Thyroid gland (tissue), 4 donors: ENCODE data around the gene KCNG4. TPM values are rescaled to one million over a fixed set of nuclear protein-coding genes. Genes with fewer than 3 reads are reported as not detected.

Experiments used
- DNase-seq, 2 donors: peaks; one replicate each; pipeline ENCODE4 v3.0.0-alpha.2; 2019
- H3K27ac ChIP-seq, 3 donors: fragments of 200-600 bp; sonication (generic); 1 replicate in 2 of 3; 2 replicates in 1 of 3; pipeline ENCODE4 v1.5.1; 2016 to 2019; ENCODE audit warnings: mild to moderate bottlenecking in 1 of 3, moderate library complexity in 1 of 3
- H3K27me3 ChIP-seq: fragments of 200-600 bp; sonication (generic); one replicate; pipeline ENCODE4 v1.5.1; 2019
- H3K36me3 ChIP-seq, 2 donors: fragments of 200-600 bp; sonication (generic); one replicate each; pipeline ENCODE4 v1.5.1; 2016 to 2019
- H3K4me1 ChIP-seq, 2 donors: fragments of 200-600 bp; sonication (generic); one replicate each; pipeline ENCODE4 v1.5.1; 2017 to 2019
- H3K4me3 ChIP-seq, 3 donors: fragments of 200-600 bp; sonication (generic); replicated peaks in 1 of 3; 1 replicate in 2 of 3; 2 replicates in 1 of 3; pipeline ENCODE4 v1.5.1; 2016; ENCODE audit warnings: mild to moderate bottlenecking in 1 of 3
- H3K9me3 ChIP-seq: fragments of 200-600 bp; sonication (generic); one replicate; pipeline ENCODE4 v1.5.1; 2017
- CTCF ChIP-seq, 6 experiments: fragments of 200-600 bp in 3 of 6; fragments of 450-650 bp in 3 of 6; sonication (generic) in 3 of 6; IDR thresholded peaks; one replicate each; pipeline ENCODE4 v1.5.1; 2016 to 2019; ENCODE audit warnings: antibody characterized with exemption in 6 of 6, mild to moderate bottlenecking in 2 of 6, inconsistent platforms in 1 of 6, moderate library complexity in 1 of 6
- POLR2A ChIP-seq, 2 donors: fragments of 450-650 bp; IDR thresholded peaks; one replicate each; pipeline ENCODE4 v1.6.1; 2017; ENCODE audit warnings: antibody characterized with exemption in 2 of 2, mild to moderate bottlenecking in 2 of 2, moderate library complexity in 1 of 2
- WGBS, 2 donors: methylation state at CpG; one replicate each; pipeline ENCODE4 v1.1.5; 2017; 5-methylcytosine and 5-hydroxymethylcytosine counted together
- intact Hi-C: fragments of 100-400 bp; cut with DNase I; formaldehyde crosslinking; loops from one replicate; pipeline ENCODE4 v1.15.1; 2023
- total RNA-seq, 4 donors: library from RNA; depleted of rRNA; stranded (reverse); fragments of >200 nt; gene quantifications; one replicate each; pipeline ENCODE4 v1.2.3, GENCODE V29; 2016

KCNG4 gene
- total RNA-seq, 4 donors from 2014 or later = not detected

- H3K36me3 ChIP-seq = no peaks in the 10 kb centered on the region
- 75 to 80% methylated on average over 4 of the region's 4 CpGs for WGBS, 2 donors
- no peak overlapping the region for H3K27ac ChIP-seq
- H3K4me1 ChIP-seq = no peaks in the 10 kb centered on the region
- H3K9me3 ChIP-seq = no peaks in the 10 kb centered on the region
- intact Hi-C loops = no loop called here
- no peak overlapping the region for H3K4me3 ChIP-seq
- TF ChIP-seq POLR2A (IDR thresholded peaks at IDR 0.05) = no peak
- no peak for DNase-seq
- no peaks in the 10 kb centered on the region for H3K27me3 ChIP-seq
Measured at GRCh38 chr16:84271866-84272265, 32.1 kb upstream of the KCNG4 start.

GRCh38 chr16:84271037-84271436, 31.2 kb upstream of the KCNG4 start:
- Histone ChIP-seq H3K9me3 (no peaks in the 10 kb centered on the region), H3K27me3 (no peaks in the 10 kb centered on the region), H3K4me3 (no peak overlapping the region), H3K27ac (no peak overlapping the region), H3K4me1 (no peaks in the 10 kb centered on the region), H3K36me3 (no peaks in the 10 kb centered on the region)
- WGBS, 2 donors = 86 to 91% methylated on average over 1 of the region's 1 CpG
- intact Hi-C loops = no loop called here
- DNase-seq = no peak
- no peak for TF ChIP-seq CTCF (IDR thresholded peaks at IDR 0.05)

GRCh38 chr16:84270531-84270930, 30.7 kb upstream of the KCNG4 start:
- Histone ChIP-seq H3K27me3 (no peaks in the 10 kb centered on the region), H3K36me3 (no peaks in the 10 kb centered on the region), H3K4me1 (no peaks in the 10 kb centered on the region), H3K9me3 (no peaks in the 10 kb centered on the region), H3K27ac (no peak overlapping the region), H3K4me3 (no peak overlapping the region)
- TF ChIP-seq CTCF (IDR thresholded peaks at IDR 0.05) (no peak), POLR2A (IDR thresholded peaks at IDR 0.05) (no peak)
- WGBS, 2 donors = 83 to 86% methylated on average over 10 of the region's 10 CpGs
- intact Hi-C loops = no loop called here
- no peak for DNase-seq

DNA sequence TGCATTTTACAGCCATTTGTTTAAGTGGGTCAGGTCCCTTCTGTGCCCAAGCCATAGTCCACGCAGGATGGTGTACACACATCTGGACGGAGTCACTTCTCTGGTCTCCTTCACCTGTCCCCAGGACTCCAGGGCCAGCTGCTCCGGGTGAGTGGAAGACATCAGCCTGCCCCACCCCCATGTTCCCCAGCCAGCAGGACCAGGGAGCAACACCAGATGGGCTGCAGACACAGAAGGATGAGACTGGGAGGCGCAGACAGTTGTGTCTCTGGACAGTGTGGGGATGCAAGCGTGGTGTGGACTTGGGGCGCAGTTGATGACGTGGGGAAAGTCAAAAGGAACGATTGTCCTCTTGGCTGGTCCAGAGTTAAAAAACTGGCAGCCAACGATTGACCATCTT, 30.3 kb upstream of the KCNG4 start:
- Histone ChIP-seq H3K27me3 (no peaks in the 10 kb centered on the region), H3K4me3 (no peak overlapping the region), H3K4me1 (no peaks in the 10 kb centered on the region), H3K9me3 (no peaks in the 10 kb centered on the region), H3K27ac (no peak overlapping the region), H3K36me3 (no peaks in the 10 kb centered on the region)
- 85 to 88% methylated on average over 9 of the region's 9 CpGs for WGBS, 2 donors
- TF ChIP-seq CTCF (IDR thresholded peaks at IDR 0.05) (no peak), POLR2A (IDR thresholded peaks at IDR 0.05) (no peak)
- DNase-seq = no peak
- intact Hi-C loops = no loop called here

GRCh38 chr16:84268291-84269040, 28.7 kb upstream of the KCNG4 start:
- intact Hi-C loops = no loop called here
- Histone ChIP-seq H3K9me3 (no peaks in the 10 kb centered on the region), H3K4me1 (no peaks in the 10 kb centered on the region), H3K27ac (no peak overlapping the region), H3K36me3 (no peaks in the 10 kb centered on the region), H3K4me3 (no peak overlapping the region), H3K27me3 (no peaks in the 10 kb centered on the region)
- TF ChIP-seq POLR2A (IDR thresholded peaks at IDR 0.05) = no peak
- TF ChIP-seq CTCF (IDR thresholded peaks at IDR 0.05) = no peak
- WGBS, 2 donors = 56% methylated on average over 18 of the region's 18 CpGs
- no peak for DNase-seq
